ENCODE data around the gene PORCN.

DNA sequence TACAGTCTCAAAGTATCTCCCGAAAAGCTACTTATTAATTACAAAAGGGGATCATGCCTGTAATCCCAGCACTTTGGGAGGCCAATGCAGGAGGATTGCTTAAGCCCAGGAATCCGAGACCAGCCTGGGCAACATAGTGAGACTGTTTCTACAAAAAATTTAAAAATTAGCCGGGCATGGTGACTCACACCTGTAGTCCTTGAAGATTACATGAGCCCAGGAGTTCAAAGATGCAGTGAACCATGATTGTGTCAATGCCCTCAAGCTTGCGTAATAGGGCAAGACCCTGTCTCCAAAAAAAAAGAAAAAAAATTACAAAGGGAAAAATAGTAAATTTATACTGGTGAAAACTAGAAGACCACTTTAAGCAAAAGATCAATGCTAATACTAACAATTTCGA lies 3.3 kb upstream of the PORCN start:
- TF ChIP-seq, protein P1, sequence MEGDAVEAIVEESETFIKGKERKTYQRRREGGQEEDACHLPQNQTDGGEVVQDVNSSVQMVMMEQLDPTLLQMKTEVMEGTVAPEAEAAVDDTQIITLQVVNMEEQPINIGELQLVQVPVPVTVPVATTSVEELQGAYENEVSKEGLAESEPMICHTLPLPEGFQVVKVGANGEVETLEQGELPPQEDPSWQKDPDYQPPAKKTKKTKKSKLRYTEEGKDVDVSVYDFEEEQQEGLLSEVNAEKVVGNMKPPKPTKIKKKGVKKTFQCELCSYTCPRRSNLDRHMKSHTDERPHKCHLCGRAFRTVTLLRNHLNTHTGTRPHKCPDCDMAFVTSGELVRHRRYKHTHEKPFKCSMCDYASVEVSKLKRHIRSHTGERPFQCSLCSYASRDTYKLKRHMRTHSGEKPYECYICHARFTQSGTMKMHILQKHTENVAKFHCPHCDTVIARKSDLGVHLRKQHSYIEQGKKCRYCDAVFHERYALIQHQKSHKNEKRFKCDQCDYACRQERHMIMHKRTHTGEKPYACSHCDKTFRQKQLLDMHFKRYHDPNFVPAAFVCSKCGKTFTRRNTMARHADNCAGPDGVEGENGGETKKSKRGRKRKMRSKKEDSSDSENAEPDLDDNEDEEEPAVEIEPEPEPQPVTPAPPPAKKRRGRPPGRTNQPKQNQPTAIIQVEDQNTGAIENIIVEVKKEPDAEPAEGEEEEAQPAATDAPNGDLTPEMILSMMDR (optimal IDR thresholded peaks at IDR 0.05 in 1 of 3, IDR thresholded peaks at IDR 0.05 in 1 of 3, conservative IDR thresholded peaks at IDR 0.05 in 1 of 3; ENCODE audit: extremely low read depth in 1 of 3, insufficient read depth in 2 of 3, low read length in 3 of 3) = no peak
- no peak for TF ChIP-seq EZH2 (IDR thresholded peaks at IDR 0.05; ENCODE audit: low read length)

Measured in keratinocyte (primary cell).